K562 (cell line): ENCODE data around the gene ZNF577. TPM values are rescaled to one million over a fixed set of nuclear protein-coding genes. Genes with fewer than 3 reads are reported as not detected.

ENCODE experiments used
- CEBPB ChIP-seq: fragments of 450-650 bp; IDR thresholded peaks from 2 replicates; pipeline ENCODE4 v1.6.1; 2016; ENCODE audit warnings: missing genetic modification characterization, missing compliant biosample characterization
- CREB1 ChIP-seq, 2 experiments: sonication (generic) in 1 of 2; formaldehyde crosslinking in 1 of 2; IDR thresholded peaks; 2 replicates each; pipeline versions ENCODE4 v1.6.1 to v1.8.0; 2012 to 2022; ENCODE audit warnings: inconsistent platforms in 1 of 2, mild to moderate bottlenecking in 1 of 2, missing genetic modification reagents in 1 of 2, moderate library complexity in 1 of 2
- GTF2A2 ChIP-seq: IDR thresholded peaks from 2 replicates; pipeline ENCODE4 v1.6.1; 2016; ENCODE audit warnings: mild to moderate bottlenecking, missing genetic modification characterization, missing compliant biosample characterization
- KDM5B ChIP-seq: fragments of 200-600 bp; sonication (generic); IDR thresholded peaks from 2 replicates; pipeline ENCODE4 v1.6.1; 2012; ENCODE audit warnings: low read depth, mild to moderate bottlenecking, moderate library complexity, low read length, control low read depth, inconsistent platforms; ENCODE audit not compliant: insufficient replicate concordance
- LCOR ChIP-seq: sonication (generic); formaldehyde crosslinking; IDR thresholded peaks from 2 replicates; pipeline ENCODE4 v1.8.0; 2022; ENCODE audit warnings: mild to moderate bottlenecking, missing genetic modification reagents
- NCOA1 ChIP-seq: fragments of 450-650 bp; IDR thresholded peaks from 2 replicates; pipeline ENCODE4 v1.6.1; 2016; ENCODE audit warnings: low read depth
- NONO ChIP-seq, 2 experiments: fragments of 200-400 bp in 1 of 2; fragments of 450-650 bp in 1 of 2; formaldehyde crosslinking in 1 of 2; IDR thresholded peaks; 2 replicates each; pipeline ENCODE4 v1.6.1; 2017; ENCODE audit warnings: low read depth in 2 of 2, mild to moderate bottlenecking in 2 of 2, moderate library complexity in 2 of 2, low read length in 1 of 2
- PHF8 ChIP-seq: fragments of 200-600 bp; sonication (generic); IDR thresholded peaks from 2 replicates; pipeline ENCODE4 v1.6.1; 2012; ENCODE audit warnings: mixed run types, mild to moderate bottlenecking, inconsistent platforms, low read length, moderate library complexity, borderline replicate concordance
- POLR2AphosphoS5 ChIP-seq: IDR thresholded peaks from 2 replicates; pipeline ENCODE4 v1.6.1; 2011; ENCODE audit warnings: mild to moderate bottlenecking, low read depth, low read length, moderate library complexity; ENCODE audit not compliant: control insufficient read depth, insufficient read depth
- polyA plus RNA-seq, 8 experiments: library from polyadenylated mRNA; depleted of rRNA in 4 of 8; stranded (reverse) in 5 of 8; unstranded in 3 of 8; fragments of >200 nt; fragmentation: Nextera tagmentation in 2 of 8; fragmentation: Illumina TruSeq in 1 of 8; extraction: Ambion mirVana in 2 of 8; extraction: Trizol in 1 of 8; gene quantifications; 2 replicates each; pipeline versions ENCODE4 v1.2.1 to v1.2.3, GENCODE V29; 2011 to 2014; ENCODE audit warnings: inconsistent platforms in 1 of 8, missing spikeins in 1 of 8
- total RNA-seq, 7 experiments: library from RNA; depleted of rRNA in 6 of 7; stranded (reverse); fragments of >200 nt in 6 of 7; fragmentation: Illumina TruSeq in 2 of 7; extraction: Trizol in 2 of 7; gene quantifications; 2 replicates each; pipeline versions ENCODE4 v1.2.1 to v1.2.3, GENCODE V29; 2011 to 2021; ENCODE audit warnings: low replicate concordance in 1 of 7
- TF ChIP-seq, protein P1 (sequence below): fragments of 450-650 bp; formaldehyde crosslinking; conservative IDR thresholded peaks from 2 replicates; pipeline ENCODE4 v1.4.0; 2022; ENCODE audit warnings: mild to moderate bottlenecking, missing genetic modification characterization
- TF ChIP-seq, protein P2 (sequence below): fragments of 450-650 bp; IDR thresholded peaks from 2 replicates; pipeline ENCODE4 v1.6.1; 2016; ENCODE audit warnings: low read depth
- TF ChIP-seq, protein P3 (sequence below): fragments of 450-650 bp; IDR thresholded peaks from 2 replicates; pipeline ENCODE4 v1.6.1; 2016

The ZNF577 gene
- total and polyA plus RNA-seq, 9 of the 15 experiments (the other 6 are each of a cell fraction or from before 2014, with no cell fraction given): 1.3 to 12.7 (median 7.0) TPM

DNA sequence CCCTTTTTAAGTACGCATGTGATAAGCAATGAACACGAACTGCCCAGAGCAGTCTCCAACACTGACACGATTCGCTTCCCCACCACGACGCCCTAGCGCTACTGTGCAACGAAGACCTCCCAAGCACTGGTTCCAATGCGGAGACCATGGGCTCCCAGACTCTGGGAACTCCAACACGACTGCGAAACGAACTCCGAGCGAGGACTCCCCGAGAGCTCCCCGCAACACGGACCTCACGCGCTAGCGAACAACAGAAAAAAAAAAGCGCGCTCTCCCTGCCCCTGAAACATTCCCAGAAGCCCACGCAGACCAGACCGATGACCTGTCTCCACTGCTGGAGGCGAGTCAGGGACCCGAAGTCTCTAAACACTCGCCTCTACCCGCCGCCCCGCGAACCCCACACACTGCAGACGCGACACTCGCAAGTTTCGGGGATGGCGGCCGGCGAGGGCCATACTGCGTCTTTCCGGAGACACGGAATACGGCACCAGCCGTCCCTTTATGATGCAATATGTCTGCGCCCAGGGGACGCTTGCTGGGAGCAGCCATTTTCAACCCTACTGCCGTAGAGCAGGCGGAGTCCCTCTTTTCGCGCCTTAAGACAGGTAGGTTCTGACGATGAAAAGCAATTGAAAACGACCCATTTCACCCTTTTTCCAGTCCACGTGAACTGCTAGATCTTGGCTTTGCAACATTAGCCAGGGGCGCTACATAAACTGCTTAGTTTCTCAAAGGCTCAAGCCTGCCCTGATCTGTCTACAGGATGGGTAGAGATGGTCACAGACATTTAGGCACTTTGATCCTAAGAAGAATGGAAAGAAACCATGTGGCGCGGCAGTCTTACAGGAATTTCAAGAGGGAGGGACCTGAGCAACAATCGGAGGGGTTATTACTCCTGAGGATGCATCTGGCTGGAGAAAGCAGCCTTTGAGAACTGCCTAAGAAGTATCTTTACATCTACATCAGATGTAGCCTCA is at the start of gene ZNF577 (continued):
- TF ChIP-seq PHF8: peak; percentile 53; the same call in 1 of the 2 replicates
- TF ChIP-seq NCOA1: no peak
- peak; percentile 51 for TF ChIP-seq KDM5B
- no peak for TF ChIP-seq POLR2AphosphoS5
- TF ChIP-seq CEBPB (tag): no peak
- TF ChIP-seq, protein P1, sequence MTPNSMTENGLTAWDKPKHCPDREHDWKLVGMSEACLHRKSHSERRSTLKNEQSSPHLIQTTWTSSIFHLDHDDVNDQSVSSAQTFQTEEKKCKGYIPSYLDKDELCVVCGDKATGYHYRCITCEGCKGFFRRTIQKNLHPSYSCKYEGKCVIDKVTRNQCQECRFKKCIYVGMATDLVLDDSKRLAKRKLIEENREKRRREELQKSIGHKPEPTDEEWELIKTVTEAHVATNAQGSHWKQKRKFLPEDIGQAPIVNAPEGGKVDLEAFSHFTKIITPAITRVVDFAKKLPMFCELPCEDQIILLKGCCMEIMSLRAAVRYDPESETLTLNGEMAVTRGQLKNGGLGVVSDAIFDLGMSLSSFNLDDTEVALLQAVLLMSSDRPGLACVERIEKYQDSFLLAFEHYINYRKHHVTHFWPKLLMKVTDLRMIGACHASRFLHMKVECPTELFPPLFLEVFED (CRISPR knock-in tag): no peak
- TF ChIP-seq, protein P2, sequence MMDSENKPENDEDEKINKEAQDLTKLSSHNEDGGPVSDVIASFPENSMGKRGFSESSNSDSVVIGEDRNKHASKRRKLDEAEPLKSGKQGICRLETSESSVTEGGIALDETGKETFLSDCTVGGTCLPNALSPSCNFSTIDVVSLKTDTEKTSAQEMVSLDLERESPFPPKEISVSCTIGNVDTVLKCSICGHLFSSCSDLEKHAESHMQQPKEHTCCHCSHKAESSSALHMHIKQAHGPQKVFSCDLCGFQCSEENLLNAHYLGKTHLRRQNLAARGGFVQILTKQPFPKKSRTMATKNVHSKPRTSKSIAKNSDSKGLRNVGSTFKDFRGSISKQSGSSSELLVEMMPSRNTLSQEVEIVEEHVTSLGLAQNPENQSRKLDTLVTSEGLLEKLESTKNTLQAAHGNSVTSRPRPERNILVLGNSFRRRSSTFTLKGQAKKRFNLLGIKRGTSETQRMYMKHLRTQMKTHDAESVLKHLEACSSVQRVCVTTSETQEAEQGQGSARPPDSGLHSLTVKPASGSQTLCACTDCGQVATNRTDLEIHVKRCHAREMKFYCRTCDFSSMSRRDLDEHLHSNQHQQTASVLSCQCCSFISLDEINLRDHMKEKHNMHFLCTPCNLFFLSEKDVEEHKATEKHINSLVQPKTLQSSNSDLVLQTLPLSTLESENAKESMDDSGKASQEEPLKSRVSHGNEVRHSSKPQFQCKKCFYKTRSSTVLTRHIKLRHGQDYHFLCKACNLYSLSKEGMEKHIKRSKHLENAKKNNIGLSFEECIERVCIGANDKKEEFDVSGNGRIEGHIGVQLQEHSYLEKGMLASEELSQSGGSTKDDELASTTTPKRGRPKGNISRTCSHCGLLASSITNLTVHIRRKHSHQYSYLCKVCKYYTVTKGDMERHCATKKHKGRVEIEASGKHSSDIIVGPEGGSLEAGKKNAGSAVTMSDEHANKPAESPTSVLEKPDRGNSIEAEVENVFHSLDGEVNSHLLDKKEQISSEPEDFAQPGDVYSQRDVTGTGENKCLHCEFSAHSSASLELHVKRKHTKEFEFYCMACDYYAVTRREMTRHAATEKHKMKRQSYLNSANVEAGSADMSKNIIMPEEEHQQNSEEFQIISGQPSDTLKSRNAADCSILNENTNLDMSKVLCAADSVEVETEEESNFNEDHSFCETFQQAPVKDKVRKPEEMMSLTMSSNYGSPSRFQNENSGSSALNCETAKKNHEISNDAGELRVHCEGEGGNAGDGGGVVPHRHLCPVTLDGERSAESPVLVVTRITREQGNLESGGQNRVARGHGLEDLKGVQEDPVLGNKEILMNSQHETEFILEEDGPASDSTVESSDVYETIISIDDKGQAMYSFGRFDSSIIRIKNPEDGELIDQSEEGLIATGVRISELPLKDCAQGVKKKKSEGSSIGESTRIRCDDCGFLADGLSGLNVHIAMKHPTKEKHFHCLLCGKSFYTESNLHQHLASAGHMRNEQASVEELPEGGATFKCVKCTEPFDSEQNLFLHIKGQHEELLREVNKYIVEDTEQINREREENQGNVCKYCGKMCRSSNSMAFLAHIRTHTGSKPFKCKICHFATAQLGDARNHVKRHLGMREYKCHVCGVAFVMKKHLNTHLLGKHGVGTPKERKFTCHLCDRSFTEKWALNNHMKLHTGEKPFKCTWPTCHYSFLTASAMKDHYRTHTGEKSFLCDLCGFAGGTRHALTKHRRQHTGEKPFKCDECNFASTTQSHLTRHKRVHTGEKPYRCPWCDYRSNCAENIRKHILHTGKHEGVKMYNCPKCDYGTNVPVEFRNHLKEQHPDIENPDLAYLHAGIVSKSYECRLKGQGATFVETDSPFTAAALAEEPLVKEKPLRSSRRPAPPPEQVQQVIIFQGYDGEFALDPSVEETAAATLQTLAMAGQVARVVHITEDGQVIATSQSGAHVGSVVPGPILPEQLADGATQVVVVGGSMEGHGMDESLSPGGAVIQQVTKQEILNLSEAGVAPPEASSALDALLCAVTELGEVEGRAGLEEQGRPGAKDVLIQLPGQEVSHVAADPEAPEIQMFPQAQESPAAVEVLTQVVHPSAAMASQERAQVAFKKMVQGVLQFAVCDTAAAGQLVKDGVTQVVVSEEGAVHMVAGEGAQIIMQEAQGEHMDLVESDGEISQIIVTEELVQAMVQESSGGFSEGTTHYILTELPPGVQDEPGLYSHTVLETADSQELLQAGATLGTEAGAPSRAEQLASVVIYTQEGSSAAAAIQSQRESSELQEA: peak; percentile 65; the same call in 1 of the 2 replicates
- TF ChIP-seq, protein P3, sequence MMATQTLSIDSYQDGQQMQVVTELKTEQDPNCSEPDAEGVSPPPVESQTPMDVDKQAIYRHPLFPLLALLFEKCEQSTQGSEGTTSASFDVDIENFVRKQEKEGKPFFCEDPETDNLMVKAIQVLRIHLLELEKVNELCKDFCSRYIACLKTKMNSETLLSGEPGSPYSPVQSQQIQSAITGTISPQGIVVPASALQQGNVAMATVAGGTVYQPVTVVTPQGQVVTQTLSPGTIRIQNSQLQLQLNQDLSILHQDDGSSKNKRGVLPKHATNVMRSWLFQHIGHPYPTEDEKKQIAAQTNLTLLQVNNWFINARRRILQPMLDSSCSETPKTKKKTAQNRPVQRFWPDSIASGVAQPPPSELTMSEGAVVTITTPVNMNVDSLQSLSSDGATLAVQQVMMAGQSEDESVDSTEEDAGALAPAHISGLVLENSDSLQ: no peak
- TF ChIP-seq CREB1 (IDR thresholded peaks at IDR 0.05): no peak
- peak; percentile 92 for TF ChIP-seq CREB1 (CRISPR knock-in tag; IDR thresholded peaks at IDR 0.05)
- TF ChIP-seq NONO (IDR thresholded peaks at IDR 0.05; ENCODE audit: low read depth in 2 of 2, low read length in 1 of 2): no peak
- no peak for TF ChIP-seq GTF2A2 (tag)
- TF ChIP-seq LCOR (CRISPR knock-in tag): peak; percentile 59; the same call in 1 of the 2 replicates
